Stimulated activated CD4-positive, alpha-beta T cell treated with anti-CD3 and anti-CD28 coated beads, Interleukin-15, amount 100 ng/mL, for 48 hours (primary cell): Measurements from ENCODE around the gene LIN7A.

Source experiments
- DNase-seq, 2 donors: peaks; one replicate each; pipeline ENCODE4 v3.0.0-alpha.2; 2020; ENCODE audit warnings: low read depth in 2 of 2

The LIN7A gene, protein sequence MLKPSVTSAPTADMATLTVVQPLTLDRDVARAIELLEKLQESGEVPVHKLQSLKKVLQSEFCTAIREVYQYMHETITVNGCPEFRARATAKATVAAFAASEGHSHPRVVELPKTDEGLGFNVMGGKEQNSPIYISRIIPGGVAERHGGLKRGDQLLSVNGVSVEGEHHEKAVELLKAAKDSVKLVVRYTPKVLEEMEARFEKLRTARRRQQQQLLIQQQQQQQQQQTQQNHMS

DNA sequence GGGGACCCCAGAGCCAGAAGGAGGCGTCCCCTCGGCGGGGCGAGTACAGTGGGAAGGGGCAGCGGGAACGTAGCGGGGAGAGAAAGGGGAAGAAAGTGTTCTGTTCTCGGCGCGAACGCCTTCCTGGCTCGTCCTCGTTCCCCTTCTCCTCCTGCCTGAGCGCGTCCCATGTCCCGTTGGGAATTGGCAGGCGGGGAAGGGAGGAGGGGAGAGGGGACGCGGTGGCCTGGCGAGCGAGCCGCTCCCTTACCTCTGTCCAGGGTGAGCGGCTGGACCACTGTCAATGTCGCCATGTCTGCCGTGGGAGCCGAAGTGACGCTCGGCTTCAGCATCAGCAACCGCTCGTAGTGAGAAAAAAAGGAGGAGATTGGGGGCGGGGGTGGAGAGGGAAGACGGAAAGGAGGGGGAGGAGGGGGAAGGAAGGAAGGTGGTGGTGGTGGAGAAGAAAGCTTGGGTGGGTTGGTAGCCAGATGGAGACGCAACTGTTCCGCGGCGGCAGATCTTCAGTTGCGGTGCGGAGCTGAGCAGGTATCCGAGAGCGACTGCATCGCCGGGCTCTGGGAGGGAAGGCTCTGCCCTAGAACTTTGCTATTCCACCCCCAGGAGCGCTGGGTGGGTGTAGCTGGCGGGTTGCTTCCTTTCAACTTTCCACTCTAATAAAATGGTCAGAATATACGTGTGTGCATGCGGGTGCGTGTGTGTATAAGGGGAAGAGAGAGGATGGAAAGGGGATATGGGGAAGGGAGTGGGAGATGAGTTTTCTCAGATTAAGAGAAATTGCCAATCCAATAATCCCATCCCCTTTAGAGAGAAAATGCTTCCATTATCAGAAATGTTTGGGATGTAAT is at the start of gene LIN7A:
TSS of gene LIN7A (minus strand) at position 544 of the 848 bp plus-strand sequence. CDS start at position 332, 212 bp downstream.
- no peak for DNase-seq

DNA sequence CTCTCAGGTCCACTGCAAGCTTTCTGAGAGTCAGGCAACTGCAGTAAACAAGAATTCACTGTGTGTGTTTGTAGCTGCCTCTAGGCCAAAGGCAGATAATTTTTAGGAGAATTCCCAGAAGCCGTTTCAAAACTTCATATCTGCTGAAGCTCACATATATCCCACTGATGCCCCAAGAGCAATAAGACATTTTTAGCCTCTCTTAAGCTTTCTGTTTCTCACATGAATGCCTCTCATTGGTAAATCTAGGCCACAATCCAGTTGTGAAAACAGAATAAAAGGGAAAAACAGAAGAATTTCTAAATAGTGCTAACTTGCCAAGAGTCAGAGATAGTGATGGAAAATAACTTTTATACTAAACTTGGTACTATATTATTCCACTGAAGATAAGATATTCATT is 48.5 kb upstream of the LIN7A start:
- DNase-seq, result no peak

DNA sequence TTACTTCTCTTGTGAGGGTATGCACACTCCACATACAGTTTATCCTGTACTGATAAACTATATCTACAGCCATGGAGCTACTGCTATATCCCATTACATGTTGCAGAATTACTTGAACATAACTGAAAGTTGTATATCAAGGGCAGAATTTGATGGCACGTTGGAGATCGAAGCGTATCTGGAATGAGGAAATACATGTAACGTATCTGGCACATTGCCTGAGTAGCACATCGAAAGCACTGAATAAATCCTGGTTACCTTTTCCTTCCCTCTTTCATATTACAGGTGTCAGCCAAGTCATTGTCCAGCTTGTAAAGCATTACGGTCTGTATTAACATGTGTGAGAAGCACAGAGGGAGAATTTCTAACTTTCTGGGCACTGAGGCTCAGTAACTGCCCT is 42.1 kb upstream of the LIN7A start:
- no peak for DNase-seq

DNA sequence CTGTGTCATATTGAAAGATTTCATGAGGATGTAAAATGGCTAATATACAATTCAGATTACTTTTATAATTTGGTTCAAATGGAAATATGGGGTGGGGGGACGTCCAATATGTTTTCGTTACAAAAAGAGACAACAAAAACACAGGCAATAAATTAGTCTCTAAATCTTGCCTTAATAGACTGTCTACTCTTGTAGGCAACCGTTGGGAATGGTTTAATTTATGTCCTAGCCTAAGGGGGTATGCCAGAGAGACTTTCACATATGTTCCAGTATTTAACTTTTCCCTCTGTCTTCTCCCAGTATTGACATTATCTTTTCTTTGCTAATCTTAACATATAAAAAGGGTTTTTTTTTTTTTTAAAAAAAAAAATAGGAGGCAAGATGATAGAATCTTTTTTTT is 41.5 kb upstream of the LIN7A start:
- no peak for DNase-seq

DNA sequence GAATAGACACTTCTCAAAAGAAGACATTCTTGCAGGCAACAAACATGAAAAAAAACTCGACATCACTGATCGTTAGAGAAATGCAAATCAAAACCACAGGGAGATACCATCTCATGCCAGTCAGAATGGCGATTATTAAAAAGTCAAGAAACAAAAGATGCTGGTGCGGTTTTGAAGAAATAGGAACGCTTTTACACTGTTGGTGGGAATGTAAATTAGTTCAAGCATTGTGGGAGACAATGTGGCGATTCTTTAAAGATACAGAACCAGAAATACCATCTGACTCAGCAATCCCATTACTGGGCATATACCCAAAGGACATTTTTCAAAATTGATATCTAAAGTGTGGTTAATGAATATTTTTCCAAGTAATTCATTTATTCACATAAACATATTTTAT is 39.6 kb upstream of the LIN7A start:
- no peak for DNase-seq

DNA sequence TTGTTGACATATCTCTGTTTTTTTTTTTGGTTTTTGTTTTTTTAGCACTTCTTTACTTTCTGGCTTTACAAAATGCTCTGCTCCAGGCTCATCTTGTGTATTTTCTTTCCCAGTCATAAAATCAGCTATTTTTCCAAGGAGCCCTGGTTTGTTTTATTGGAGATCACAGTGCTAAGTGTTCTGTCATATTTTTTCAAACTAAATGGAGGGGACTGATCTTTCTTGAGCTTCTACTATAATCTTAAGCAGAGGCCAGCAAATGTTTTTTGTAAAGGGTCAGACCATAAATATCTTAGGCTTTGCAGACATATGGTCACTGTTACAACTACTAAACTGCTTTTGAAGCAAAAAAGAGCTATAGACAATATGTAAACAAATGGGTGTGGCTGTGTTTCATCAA is 30.6 kb upstream of the LIN7A start:
- DNase-seq, result no peak

DNA sequence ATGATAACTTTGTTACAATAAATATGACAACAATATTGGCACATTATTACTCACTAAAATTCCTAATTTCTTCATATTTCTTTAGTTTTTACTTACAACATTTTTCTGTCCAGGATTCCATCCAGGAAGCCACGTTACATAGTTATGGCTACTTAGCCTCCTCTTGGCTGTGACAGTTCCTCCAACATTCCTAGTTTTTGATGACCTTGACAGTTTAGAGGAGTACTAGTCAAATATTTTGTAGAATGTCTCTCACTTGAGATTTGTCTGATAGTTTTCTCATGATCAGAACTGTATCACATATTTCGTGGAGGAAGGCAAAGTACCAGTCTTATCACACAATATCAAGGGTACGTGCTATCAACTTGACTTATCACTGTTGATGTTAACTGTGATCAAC is 29.8 kb upstream of the LIN7A start:
- DNase-seq, result no peak

DNA sequence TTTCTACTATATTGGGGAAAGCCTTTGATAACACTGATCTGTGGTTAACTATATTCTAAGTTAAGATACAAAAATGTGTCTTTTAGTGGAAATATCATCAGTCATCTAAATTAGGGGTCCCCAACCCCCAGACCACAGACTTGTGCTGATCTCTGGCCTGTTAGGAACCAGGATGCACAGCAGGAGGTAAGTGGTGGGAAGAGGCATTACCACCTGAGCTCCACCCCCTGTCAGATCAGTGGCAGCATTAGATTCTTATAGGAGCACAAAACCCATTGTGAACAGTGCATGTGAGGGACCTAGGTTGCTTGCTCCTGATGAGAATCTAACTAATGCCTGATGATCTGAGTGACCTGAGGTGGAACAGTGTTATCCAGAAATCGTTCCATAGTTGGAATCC is 28.3 kb upstream of the LIN7A start:
- no peak for DNase-seq

DNA sequence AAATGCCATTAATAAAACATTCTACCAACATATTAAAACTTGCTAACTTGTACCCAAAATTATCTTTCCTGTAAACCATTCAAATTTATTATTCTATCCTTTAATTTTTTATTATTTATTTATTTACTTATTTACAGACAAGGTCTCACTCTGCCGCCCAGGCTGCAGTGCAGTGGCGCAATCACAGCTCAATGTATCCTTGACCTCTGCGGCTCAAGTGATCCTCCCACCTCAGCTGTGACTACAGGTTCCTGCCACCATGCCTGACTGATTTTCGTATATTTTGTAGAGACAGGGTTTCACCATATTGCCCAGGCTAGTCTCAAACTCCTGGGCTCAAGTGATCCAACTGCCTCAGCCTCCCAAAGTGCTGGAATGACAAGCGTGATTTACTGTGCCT is 20.4 kb upstream of the LIN7A start:
- DNase-seq, result no peak

DNA sequence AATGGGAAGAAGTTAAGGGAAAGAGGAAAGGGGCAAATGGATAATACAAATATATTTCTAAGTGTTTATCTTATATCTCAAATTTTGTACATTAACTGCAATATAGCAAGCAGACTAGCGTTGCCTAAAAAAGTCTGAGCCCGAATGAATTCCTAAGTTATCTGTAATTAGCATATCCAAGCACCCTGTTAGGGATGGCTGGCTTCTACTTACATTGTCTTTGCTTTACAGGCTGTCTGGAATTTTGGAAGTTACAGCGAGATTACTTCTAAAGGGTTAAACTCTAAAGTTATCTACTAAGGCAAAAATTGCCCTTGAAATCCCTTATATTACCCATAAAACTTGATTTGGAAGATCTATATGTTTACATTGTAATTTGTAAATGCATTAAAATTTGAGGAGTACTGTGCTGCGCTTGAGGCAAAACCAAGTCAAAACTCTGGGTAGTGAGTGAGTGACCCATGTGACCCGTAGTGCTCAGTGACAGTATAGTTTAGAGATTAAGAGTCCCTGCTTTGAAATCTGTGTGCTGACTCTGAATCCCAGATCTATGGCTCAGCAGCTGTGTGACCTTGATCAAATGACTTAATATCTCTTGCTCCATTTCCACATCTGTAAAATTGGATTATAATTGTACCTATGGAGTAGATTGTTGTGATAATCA is 17.3 kb upstream of the LIN7A start:
- no peak for DNase-seq

DNA sequence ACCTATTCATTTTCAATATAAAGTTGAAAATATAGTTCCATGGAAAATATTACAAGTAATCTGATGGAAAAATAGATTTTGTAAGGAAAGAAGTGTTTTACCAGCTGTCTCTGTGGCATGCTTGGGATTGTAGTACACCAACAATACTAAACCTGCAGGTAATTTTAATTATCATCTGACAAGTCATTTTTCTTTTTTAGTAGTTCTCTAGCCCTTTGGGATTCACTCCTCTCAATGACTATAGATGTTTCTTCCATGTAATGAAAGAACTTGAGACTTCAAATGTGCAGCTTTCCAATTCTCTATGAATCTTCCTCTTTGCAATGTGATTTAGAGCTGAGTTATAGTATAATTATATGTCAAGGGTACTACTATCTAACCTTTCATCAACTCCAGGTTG is 14.7 kb upstream of the LIN7A start:
- DNase-seq, result no peak

DNA sequence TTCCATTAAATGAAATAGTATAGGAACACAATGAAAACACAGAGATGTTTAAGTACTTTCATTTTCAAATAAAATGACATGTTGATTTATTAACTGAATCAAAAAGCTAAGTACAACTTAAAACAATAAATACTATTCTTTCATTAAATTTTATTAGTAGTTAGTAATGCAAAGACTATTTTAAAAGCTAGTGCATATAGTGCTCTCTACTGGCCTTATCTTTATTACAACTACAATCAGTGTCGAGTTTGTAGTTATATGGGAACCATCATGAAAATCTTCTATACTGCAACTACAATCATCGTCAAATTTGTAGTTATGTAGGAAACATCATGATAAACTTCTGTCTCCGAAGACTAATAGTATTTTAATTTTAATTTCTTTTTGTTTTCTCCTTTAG is 8.9 kb upstream of the LIN7A start:
- DNase-seq, result no peak

DNA sequence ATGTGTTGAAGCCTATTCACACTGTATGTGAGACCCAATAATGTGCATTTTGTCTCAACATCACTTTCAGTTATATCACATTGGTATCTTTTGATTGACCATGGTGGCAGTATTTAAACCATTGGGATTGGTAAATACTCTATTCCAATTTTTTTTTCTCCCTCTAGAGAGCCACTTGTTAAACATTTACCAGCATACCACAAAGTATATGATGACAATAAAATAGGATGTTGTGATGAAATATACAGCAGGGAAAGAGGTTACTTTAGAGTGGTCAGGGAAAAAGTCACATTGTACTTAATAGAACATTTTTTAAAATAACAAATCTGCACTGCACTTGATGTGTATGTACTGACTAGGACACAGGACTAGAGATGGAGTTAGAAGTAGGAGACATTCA is 5.6 kb upstream of the LIN7A start:
- no peak for DNase-seq

DNA sequence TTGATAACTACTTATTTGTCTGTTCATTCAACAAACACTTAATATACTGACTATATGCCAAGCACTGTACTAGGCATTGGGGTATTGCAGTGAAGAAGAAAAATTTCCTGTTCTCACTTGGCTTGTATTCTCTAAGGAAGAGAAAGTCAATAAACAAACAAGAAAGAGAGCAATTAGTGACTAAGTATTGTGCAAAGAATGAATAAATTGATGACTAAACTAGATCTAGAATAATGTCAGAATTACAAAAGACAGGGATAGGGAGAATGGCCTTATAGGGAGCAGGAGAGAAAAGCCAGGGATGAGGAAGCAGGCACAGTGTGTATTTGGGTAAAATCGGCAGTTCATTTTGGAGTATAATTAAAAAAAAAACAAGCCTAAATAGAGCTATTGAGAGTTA is 4.2 kb upstream of the LIN7A start:
- DNase-seq, result no peak

DNA sequence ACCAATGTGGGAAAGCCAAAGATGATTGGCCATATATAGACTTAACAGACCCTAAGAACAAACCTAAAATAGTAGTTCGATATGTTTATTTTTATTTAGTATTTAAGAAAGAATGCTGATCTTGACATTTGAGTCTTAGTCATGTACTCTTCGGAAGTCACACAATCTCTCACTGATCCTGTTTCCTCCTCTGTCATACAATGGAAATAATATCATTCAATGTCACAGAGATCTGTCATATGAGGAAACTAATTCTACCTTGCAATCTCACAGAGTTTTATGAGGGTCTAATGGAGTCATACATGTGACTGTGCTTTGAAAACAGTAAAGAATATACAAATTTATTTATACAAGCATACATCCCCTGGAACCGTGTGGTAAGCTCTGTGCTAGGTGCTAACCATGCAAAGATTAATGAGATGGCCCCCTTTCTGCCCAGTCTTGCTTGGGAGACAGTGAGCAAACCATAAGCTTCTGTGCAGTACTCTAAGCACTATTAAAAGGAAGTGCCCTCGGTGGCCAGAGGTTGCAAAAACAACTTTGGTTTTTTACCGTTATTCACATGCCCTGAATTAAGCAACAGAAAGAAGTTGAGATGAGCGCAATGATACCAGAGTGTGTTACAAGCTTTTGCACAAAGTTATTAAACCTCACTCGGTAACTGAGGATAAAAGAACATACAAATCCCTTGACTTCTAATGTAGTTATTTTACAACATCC is 1.7 kb upstream of the LIN7A start:
- DNase-seq, result no peak

DNA sequence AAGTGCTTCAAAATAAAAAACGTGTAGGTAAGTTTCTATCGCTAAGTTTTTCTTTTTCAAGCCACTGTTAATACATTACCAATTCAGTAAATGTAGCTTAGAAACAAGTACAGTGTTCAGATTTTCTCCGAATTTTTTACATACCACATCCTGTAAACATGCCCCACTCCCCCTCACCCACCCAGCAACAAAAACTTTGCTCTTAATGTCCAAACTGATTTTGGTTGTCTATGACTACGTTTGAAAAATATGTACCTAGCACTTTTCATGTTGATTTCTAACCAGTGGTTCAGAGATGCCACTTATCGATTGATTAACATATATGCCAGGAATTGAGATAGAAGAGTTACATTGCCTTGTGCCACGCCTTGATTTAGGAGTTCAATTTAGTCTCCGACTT is 663 bp upstream of the LIN7A start:
- no peak for DNase-seq

DNA sequence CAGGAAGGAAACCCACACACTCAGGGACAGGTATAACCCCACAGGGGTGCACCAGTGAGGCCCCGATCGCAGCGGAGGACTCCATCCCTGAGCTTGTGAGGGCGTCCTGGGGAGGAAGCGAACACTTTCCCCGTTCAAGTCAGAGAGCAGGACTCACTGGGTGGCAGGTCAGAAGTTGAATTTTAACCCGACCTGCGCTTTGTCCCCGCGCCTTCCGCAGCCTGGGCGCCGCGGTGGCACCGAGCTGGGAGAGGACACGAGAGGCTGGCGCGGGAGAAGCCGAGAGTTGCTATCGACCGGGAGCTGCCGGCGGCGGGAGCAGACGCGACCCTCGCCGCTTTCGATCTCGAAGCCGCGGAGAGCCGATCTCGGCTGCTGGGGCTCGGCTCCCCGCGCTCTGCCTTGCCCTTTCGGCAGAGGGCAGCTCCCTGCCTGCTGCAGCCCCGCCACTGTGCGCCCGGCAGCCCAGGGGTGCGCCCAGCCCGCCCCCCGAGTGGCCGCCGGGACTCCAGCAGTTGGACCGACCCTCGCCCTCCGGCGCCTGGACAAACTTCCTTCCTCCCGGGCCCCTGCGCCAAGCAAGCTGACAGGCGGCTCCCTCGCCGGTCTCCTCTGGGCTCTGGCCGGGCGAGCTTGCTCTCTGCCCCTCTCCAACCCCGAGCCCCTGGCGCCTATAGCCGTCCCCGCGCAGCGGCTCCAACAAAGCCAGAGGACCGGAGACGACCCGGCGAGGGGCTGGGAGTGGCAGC is 918 bp downstream of the LIN7A start:
- no peak for DNase-seq

DNA sequence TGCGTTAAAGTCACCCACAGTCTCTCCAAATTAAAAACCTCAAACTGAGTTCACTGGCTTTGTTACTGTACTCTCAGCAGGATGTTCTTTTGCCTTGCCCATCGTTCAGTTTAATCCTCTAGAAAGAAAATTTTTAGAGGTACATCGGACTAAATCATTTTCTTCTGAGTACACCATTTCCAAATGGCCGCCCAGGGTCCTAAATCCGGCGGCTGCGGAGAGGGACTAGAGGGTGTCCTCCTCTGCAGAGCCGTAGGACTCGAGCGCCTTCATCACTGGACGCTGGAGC is 1.4 kb downstream of the LIN7A start:
- DNase-seq, result no peak

DNA sequence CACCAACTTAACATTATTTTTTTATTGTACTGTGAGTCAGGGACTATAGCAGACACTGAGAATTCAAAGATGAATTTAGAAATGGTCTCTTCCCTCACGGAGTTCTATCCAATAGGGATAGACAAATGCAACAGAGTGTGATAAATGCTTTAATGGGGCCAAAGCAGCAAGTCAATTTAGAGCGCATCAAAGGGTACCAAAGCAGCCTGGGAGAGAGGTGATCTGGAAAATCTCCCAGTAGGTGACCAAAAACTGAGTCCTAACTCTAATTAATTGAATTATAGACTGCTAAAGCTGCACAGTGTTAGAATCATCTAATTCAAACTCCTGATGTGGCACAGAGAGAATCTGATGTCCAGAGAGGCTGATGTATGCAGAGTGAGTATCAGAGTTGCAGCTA is 2.6 kb downstream of the LIN7A start:
- DNase-seq, result no peak

DNA sequence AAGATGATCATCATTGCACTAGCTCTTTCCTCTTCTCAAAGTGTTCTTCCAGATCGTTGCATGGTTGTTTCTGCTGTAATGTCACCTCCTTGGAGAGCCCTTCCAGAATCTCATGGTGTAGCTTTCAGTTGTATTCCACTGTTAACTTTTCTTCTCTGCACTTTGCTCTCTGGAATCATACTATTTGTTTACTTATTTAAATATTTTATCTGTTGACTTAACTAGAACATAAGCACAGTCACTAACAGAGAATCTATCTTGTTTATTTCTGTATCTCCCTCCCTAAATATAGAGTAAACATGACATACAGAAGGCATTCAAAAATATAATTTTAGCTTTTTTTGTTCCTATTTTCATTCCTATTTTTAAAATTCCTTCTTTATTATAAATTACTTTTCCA is 11.8 kb downstream of the LIN7A start:
- no peak for DNase-seq

DNA sequence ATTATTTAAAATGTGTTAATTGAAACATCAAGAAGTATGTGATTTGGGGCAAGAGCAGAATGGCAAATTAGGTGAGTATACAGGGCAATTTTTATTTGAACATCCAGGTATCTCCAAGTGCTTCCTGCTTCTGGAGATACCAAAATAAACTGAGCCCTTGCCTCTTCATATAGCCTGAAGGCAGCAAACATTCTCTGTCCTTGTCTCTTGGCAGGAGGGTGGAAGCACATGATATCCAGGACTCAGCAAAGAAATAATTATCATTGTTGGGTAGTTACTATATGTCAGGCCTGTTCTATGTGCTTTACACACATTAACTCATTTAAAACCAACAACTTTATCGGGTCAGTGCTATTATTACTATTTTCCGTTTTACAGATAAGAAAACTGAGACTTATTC is 12.5 kb downstream of the LIN7A start:
- no peak for DNase-seq

DNA sequence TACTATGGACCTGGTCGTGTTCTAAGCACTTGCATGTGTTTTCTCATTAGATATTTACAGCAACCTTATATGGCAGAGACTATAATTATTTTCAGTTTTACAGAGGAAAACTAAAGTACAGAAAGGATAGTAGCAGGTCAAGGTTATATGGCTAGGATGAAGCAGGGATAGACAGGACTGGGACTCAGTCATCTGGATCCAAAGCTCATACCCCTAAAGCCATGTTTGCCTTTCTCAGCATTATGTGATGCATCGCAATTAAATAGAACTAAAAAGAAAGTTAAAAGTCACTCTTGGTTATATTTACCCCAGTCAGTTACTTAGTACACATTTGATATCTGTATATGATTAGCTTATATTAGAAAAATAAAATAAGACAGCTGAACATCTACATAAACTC is 13.3 kb downstream of the LIN7A start:
- DNase-seq, result no peak
